GM12878 (cell line): ENCODE results near the gene CHEK1. TPM values are rescaled to one million over a fixed set of nuclear protein-coding genes. Genes with fewer than 3 reads are reported as not detected.

Source experiments
- BACH1 ChIP-seq: fragments of 450-650 bp; IDR thresholded peaks from 2 replicates; pipeline ENCODE4 v1.6.1; 2017; ENCODE audit warnings: mild to moderate bottlenecking, borderline replicate concordance
- CBX5 ChIP-seq: sonication (generic); IDR thresholded peaks from 2 replicates; pipeline ENCODE4 v1.6.1; 2016; ENCODE audit warnings: low read depth, moderate library complexity, mild to moderate bottlenecking, inconsistent platforms
- CHD1 ChIP-seq: IDR thresholded peaks from 2 replicates; pipeline ENCODE4 v1.6.1; 2012; ENCODE audit warnings: low read depth, low read length, improper control_type of control experiment
- CREB1 ChIP-seq: IDR thresholded peaks from 2 replicates; pipeline ENCODE4 v1.6.1; 2012; ENCODE audit warnings: low read depth, mild to moderate bottlenecking, inconsistent platforms
- EGR1 ChIP-seq, 2 experiments: IDR thresholded peaks; 1 replicate in 1 of 2; 2 replicates in 1 of 2; pipeline ENCODE4 v1.6.1; 2011 to 2012; ENCODE audit warnings: low read depth in 2 of 2, low read length in 2 of 2, borderline replicate concordance in 1 of 2, mild to moderate bottlenecking in 1 of 2, moderate library complexity in 1 of 2
- JUNB ChIP-seq: IDR thresholded peaks from 2 replicates; pipeline ENCODE4 v1.6.1; 2016; ENCODE audit warnings: antibody characterized with exemption, mild to moderate bottlenecking
- NBN ChIP-seq: fragments of 450-650 bp; IDR thresholded peaks from 2 replicates; pipeline ENCODE4 v1.6.1; 2016
- NFXL1 ChIP-seq: fragments of 450-650 bp; IDR thresholded peaks from 2 replicates; pipeline ENCODE4 v1.6.1; 2017; ENCODE audit warnings: antibody characterized with exemption, mild to moderate bottlenecking, borderline replicate concordance
- NFYA ChIP-seq: IDR thresholded peaks from 2 replicates; pipeline ENCODE4 v1.6.1; 2011; ENCODE audit warnings: low read depth, mild to moderate bottlenecking, low read length, improper control_type of control experiment, borderline replicate concordance
- NR2F1 ChIP-seq: fragments of 450-650 bp; conservative IDR thresholded peaks from 2 replicates; pipeline ENCODE4 v1.6.1; 2017; ENCODE audit warnings: mild to moderate bottlenecking
- PAX8 ChIP-seq: fragments of 450-650 bp; IDR thresholded peaks from 2 replicates; pipeline ENCODE4 v1.6.1; 2017; ENCODE audit warnings: mild to moderate bottlenecking, moderate library complexity
- POU2F2 ChIP-seq: IDR thresholded peaks from 3 replicates; pipeline ENCODE4 v1.6.1; 2011; ENCODE audit warnings: low read depth, mild to moderate bottlenecking, low read length, borderline replicate concordance
- SIN3A ChIP-seq: IDR thresholded peaks from 2 replicates; pipeline ENCODE4 v1.6.1; 2012; ENCODE audit warnings: low read depth, low read length, improper control_type of control experiment
- SMAD1 ChIP-seq: fragments of 450-650 bp; IDR thresholded peaks from 2 replicates; pipeline ENCODE4 v1.6.1; 2018; ENCODE audit warnings: mild to moderate bottlenecking, low read depth; ENCODE audit not compliant: partially characterized antibody
- SMARCA5 ChIP-seq: fragments of 450-650 bp; IDR thresholded peaks from 2 replicates; pipeline ENCODE4 v1.6.1; 2017; ENCODE audit warnings: mild to moderate bottlenecking
- STAT3 ChIP-seq: IDR thresholded peaks from 2 replicates; pipeline ENCODE4 v1.6.1; 2011; ENCODE audit warnings: low read depth, low read length, improper control_type of control experiment
- TCF3 ChIP-seq: IDR thresholded peaks from 2 replicates; pipeline ENCODE4 v1.6.1; 2012; ENCODE audit warnings: low read depth, mild to moderate bottlenecking, low read length, borderline replicate concordance; ENCODE audit not compliant: insufficient read depth
- TCF7 ChIP-seq: IDR thresholded peaks from 2 replicates; pipeline ENCODE4 v1.6.1; 2014; ENCODE audit warnings: antibody characterized with exemption, borderline replicate concordance
- YBX1 ChIP-seq: fragments of 450-650 bp; IDR thresholded peaks from 2 replicates; pipeline ENCODE4 v1.6.1; 2016; ENCODE audit warnings: antibody characterized with exemption
- ZNF24 ChIP-seq: fragments of 450-650 bp; IDR thresholded peaks from 2 replicates; pipeline ENCODE4 v1.6.1; 2017; ENCODE audit warnings: antibody characterized with exemption, mild to moderate bottlenecking
- ZNF622 ChIP-seq: fragments of 450-650 bp; IDR thresholded peaks from 2 replicates; pipeline ENCODE4 v1.6.1; 2017; ENCODE audit warnings: mild to moderate bottlenecking, inconsistent platforms
- ZZZ3 ChIP-seq: IDR thresholded peaks from 2 replicates; pipeline ENCODE4 v1.6.1; 2011; ENCODE audit warnings: low read depth; ENCODE audit not compliant: control insufficient read depth, insufficient read length
- polyA plus RNA-seq, 11 experiments: library from polyadenylated mRNA; depleted of rRNA in 4 of 11; unstranded in 6 of 11; stranded (reverse) in 5 of 11; fragments of >200 nt; fragmentation: Nextera tagmentation in 4 of 11; fragmentation: Illumina TruSeq in 1 of 11; extraction: Ambion mirVana in 4 of 11; extraction: Trizol in 1 of 11; gene quantifications; 1 replicate in 1 of 11; 2 replicates in 10 of 11; pipeline versions ENCODE4 v1.2.1 to v1.2.3, GENCODE V29; 2011 to 2016; ENCODE audit warnings: inconsistent platforms in 2 of 11, missing spikeins in 2 of 11, low read depth in 1 of 11
- total RNA-seq, 4 experiments: library from RNA; depleted of rRNA in 3 of 4; stranded (reverse); fragments of >200 nt in 3 of 4; fragmentation: Illumina TruSeq in 1 of 4; extraction: Trizol in 1 of 4; gene quantifications; 2 replicates each; pipeline versions ENCODE4 v1.2.1 to v1.2.3, GENCODE V29; 2013 to 2021
- TF ChIP-seq, protein P1 (sequence below): IDR thresholded peaks from 2 replicates; pipeline ENCODE4 v1.6.1; 2011; ENCODE audit warnings: low read depth, mild to moderate bottlenecking, low read length, moderate library complexity, borderline replicate concordance; ENCODE audit errors: extremely low read depth
- TF ChIP-seq, protein P2 (sequence below): fragments of 450-650 bp; IDR thresholded peaks from 2 replicates; pipeline ENCODE4 v1.6.1; 2018; ENCODE audit warnings: mild to moderate bottlenecking, low read depth, moderate library complexity; ENCODE audit not compliant: partially characterized antibody
- TF ChIP-seq, protein P3 (sequence below): fragments of 450-650 bp; formaldehyde crosslinking; IDR thresholded peaks from 2 replicates; pipeline ENCODE4 v1.5.0; 2022; ENCODE audit warnings: mild to moderate bottlenecking, missing genetic modification characterization

CHEK1 gene
- total and polyA plus RNA-seq, 10 of the 15 experiments (the other 5 are each of a cell fraction or from before 2014, with no cell fraction given), result 42.1 to 72.9 (median 65.6) TPM

DNA sequence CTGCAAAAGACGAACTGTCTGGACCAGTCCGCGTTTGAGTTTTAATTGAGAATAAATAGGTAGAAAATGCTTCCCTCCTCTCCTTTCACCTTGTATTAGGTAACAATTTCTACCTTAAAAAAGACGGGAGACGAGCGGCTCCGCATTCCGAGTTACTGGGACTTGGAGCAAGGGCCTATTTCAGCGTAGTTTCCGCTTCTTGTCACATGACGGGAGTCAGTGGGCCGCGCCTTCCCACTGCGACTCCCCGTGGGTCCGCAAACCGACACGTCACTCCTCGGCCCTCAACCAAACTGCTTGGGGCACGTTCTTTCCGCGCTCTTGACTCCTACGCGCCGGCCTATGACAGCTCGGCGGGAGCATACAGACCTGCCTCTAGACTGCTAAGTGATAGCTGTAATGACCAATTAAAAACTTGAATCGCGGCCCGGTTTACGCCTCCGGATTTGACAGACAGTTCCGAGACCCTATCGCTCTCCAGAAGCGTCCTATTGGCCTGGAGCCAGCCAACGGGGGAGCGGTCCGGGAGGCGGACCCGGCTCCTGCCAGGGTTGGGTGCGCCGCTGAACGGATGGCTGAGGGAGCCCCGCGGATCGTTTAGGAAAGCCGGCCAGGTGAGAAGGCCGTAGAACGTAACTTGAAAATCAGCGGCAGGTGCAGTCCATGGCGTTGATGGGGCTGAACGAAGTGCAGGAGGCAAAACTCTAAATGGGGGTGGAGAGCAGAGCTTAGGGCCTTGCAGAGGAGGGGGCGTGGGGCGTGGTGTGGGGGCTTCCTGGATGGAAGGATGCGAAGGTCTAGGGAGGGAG lies 32.5 kb upstream of the CHEK1 start, which contains the start of gene STT3A (continued):
- no peak for TF ChIP-seq TCF7
- TF ChIP-seq YBX1, result no peak
- TF ChIP-seq SIN3A, result no peak; the same call in 1 of the 2 replicates
- TF ChIP-seq, protein P1, sequence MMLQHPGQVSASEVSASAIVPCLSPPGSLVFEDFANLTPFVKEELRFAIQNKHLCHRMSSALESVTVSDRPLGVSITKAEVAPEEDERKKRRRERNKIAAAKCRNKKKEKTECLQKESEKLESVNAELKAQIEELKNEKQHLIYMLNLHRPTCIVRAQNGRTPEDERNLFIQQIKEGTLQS, result no peak
- TF ChIP-seq, protein P2, sequence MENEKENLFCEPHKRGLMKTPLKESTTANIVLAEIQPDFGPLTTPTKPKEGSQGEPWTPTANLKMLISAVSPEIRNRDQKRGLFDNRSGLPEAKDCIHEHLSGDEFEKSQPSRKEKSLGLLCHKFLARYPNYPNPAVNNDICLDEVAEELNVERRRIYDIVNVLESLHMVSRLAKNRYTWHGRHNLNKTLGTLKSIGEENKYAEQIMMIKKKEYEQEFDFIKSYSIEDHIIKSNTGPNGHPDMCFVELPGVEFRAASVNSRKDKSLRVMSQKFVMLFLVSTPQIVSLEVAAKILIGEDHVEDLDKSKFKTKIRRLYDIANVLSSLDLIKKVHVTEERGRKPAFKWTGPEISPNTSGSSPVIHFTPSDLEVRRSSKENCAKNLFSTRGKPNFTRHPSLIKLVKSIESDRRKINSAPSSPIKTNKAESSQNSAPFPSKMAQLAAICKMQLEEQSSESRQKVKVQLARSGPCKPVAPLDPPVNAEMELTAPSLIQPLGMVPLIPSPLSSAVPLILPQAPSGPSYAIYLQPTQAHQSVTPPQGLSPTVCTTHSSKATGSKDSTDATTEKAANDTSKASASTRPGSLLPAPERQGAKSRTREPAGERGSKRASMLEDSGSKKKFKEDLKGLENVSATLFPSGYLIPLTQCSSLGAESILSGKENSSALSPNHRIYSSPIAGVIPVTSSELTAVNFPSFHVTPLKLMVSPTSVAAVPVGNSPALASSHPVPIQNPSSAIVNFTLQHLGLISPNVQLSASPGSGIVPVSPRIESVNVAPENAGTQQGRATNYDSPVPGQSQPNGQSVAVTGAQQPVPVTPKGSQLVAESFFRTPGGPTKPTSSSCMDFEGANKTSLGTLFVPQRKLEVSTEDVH, result peak; percentile 59
- TF ChIP-seq TCF3, result no peak
- no peak for TF ChIP-seq PAX8
- TF ChIP-seq NFYA, result peak; percentile 36; the same call in 1 of the 2 replicates
- TF ChIP-seq ZZZ3, result no peak
- peak; percentile 96 for TF ChIP-seq SMAD1
- peak; percentile 30; the same call in 2 of the 3 replicates for TF ChIP-seq POU2F2
- no peak for TF ChIP-seq ZNF24
- TF ChIP-seq NR2F1, result no peak; the same call in 1 of the 2 replicates
- peak; percentile 96 for TF ChIP-seq ZNF622
- TF ChIP-seq SMARCA5, result no peak
- TF ChIP-seq STAT3, result no peak
- TF ChIP-seq CBX5, result 0 out of 2 replicates have a peak, but pooled peaks have one; percentile 67
- no peak for TF ChIP-seq CHD1
- TF ChIP-seq JUNB, result peak; percentile 11; the same call in 1 of the 2 replicates
- peak; percentile 51; the same call in 1 of the 2 replicates for TF ChIP-seq NBN
- TF ChIP-seq NFXL1, result no peak
- peak in 1 of 2 experiments; percentile 56; a peak in 1 of 3 replicates for TF ChIP-seq EGR1 (IDR thresholded peaks at IDR 0.05; ENCODE audit: borderline replicate concordance in 1 of 2, low read depth in 2 of 2, low read length in 2 of 2)
- TF ChIP-seq, protein P3, sequence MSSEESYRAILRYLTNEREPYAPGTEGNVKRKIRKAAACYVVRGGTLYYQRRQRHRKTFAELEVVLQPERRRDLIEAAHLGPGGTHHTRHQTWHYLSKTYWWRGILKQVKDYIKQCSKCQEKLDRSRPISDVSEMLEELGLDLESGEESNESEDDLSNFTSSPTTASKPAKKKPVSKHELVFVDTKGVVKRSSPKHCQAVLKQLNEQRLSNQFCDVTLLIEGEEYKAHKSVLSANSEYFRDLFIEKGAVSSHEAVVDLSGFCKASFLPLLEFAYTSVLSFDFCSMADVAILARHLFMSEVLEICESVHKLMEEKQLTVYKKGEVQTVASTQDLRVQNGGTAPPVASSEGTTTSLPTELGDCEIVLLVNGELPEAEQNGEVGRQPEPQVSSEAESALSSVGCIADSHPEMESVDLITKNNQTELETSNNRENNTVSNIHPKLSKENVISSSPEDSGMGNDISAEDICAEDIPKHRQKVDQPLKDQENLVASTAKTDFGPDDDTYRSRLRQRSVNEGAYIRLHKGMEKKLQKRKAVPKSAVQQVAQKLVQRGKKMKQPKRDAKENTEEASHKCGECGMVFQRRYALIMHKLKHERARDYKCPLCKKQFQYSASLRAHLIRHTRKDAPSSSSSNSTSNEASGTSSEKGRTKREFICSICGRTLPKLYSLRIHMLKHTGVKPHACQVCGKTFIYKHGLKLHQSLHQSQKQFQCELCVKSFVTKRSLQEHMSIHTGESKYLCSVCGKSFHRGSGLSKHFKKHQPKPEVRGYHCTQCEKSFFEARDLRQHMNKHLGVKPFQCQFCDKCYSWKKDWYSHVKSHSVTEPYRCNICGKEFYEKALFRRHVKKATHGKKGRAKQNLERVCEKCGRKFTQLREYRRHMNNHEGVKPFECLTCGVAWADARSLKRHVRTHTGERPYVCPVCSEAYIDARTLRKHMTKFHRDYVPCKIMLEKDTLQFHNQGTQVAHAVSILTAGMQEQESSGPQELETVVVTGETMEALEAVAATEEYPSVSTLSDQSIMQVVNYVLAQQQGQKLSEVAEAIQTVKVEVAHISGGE, result no peak
- TF ChIP-seq CREB1, result peak; percentile 94
- no peak; the same call in none of the 2 replicates for TF ChIP-seq BACH1
